Neuronal stem cell (in vitro differentiated cells): ENCODE measurements around the gene NFATC4.
A peak's percentile ranks its signal among the peaks of the same experiment; 100 is the strongest.
"Not testable (repeated sequence)": the region's sequence is repeated elsewhere in the genome, so short reads cannot be mapped to it uniquely, and the experiment has no call there.

ENCODE experiments used
- DNase-seq: peaks from one replicate; pipeline ENCODE4 v3.0.0-alpha.2; 2013; ENCODE audit warnings: low spot score
- H2AFZ ChIP-seq: one replicate; pipeline ENCODE4 v1.6.1; 2013; ENCODE audit warnings: mild to moderate bottlenecking, low read length, inconsistent platforms
- H2AK5ac ChIP-seq: 2 replicates; pipeline ENCODE4 v1.6.1; 2013; ENCODE audit warnings: low read depth, mild to moderate bottlenecking, inconsistent platforms, low read length, moderate library complexity, mixed read lengths
- H2BK120ac ChIP-seq: 2 replicates; pipeline ENCODE4 v1.6.1; 2013; ENCODE audit warnings: low read depth, mild to moderate bottlenecking, inconsistent platforms, low read length, moderate library complexity, mixed read lengths
- H2BK12ac ChIP-seq: one replicate; pipeline ENCODE4 v1.6.1; 2013; ENCODE audit warnings: low read length, inconsistent platforms
- H2BK15ac ChIP-seq: 2 replicates; pipeline ENCODE4 v1.6.1; 2013; ENCODE audit warnings: mild to moderate bottlenecking, low read length, inconsistent platforms, mixed read lengths
- H2BK5ac ChIP-seq: one replicate; pipeline ENCODE4 v1.6.1; 2013; ENCODE audit warnings: inconsistent platforms, mild to moderate bottlenecking, low read length, moderate library complexity
- H3K14ac ChIP-seq: one replicate; pipeline ENCODE4 v1.6.1; 2013; ENCODE audit warnings: low read length, inconsistent platforms
- H3K18ac ChIP-seq: 2 replicates; pipeline ENCODE4 v1.6.1; 2013; ENCODE audit warnings: low read length, inconsistent platforms
- H3K23ac ChIP-seq: 2 replicates; pipeline ENCODE4 v1.6.1; 2013; ENCODE audit warnings: low read depth, mild to moderate bottlenecking, mixed read lengths, low read length, inconsistent platforms; ENCODE audit not compliant: poor library complexity
- H3K27ac ChIP-seq: replicated peaks from 3 replicates; pipeline ENCODE4 v1.5.1; 2013; ENCODE audit warnings: low read length, inconsistent platforms
- H3K27me3 ChIP-seq, 3 experiments: 2 replicates each; pipeline ENCODE4 v1.6.1; 2013; ENCODE audit warnings: low read length in 3 of 3, mild to moderate bottlenecking in 2 of 3, inconsistent platforms in 1 of 3, low read depth in 1 of 3, mixed read lengths in 1 of 3, moderate library complexity in 1 of 3; ENCODE audit not compliant: control insufficient read depth in 3 of 3, insufficient read depth in 3 of 3
- H3K36me3 ChIP-seq, 2 donors: replicated peaks in 1 of 2; 2 replicates each; pipeline ENCODE4 v1.6.1; 2013; ENCODE audit warnings: low read length in 2 of 2; ENCODE audit not compliant: control insufficient read depth in 2 of 2, insufficient read depth in 2 of 2
- H3K4ac ChIP-seq: 2 replicates; pipeline ENCODE4 v1.6.1; 2013; ENCODE audit warnings: inconsistent platforms, mild to moderate bottlenecking, low read length, moderate library complexity
- H3K4me1 ChIP-seq, 2 donors: 1 replicate in 1 of 2; 2 replicates in 1 of 2; pipeline ENCODE4 v1.6.1; 2013; ENCODE audit warnings: low read length in 2 of 2, low read depth in 1 of 2; ENCODE audit not compliant: control insufficient read depth in 2 of 2, insufficient read depth in 1 of 2
- H3K4me2 ChIP-seq: one replicate; pipeline ENCODE4 v1.6.1; 2013; ENCODE audit warnings: mild to moderate bottlenecking, low read length, inconsistent platforms; ENCODE audit not compliant: insufficient read depth, poor library complexity, severe bottlenecking
- H3K4me3 ChIP-seq, 2 donors: 2 replicates each; pipeline ENCODE4 v1.5.1; 2013; ENCODE audit warnings: low read length in 2 of 2, mild to moderate bottlenecking in 2 of 2, inconsistent platforms in 1 of 2, moderate library complexity in 1 of 2
- H3K79me1 ChIP-seq: one replicate; pipeline ENCODE4 v1.6.1; 2013; ENCODE audit warnings: low read depth, mild to moderate bottlenecking, inconsistent platforms, low read length, moderate library complexity
- H3K9ac ChIP-seq: one replicate; pipeline ENCODE4 v1.6.1; 2013; ENCODE audit warnings: mild to moderate bottlenecking, low read depth, low read length, inconsistent platforms; ENCODE audit not compliant: poor library complexity
- H3K9me3 ChIP-seq, 2 donors: replicated peaks in 1 of 2; 2 replicates each; pipeline versions ENCODE3 to v1.6.1; 2013; ENCODE audit warnings: low read length in 2 of 2, mild to moderate bottlenecking in 2 of 2, inconsistent platforms in 1 of 2, low read depth in 1 of 2, mixed read lengths in 1 of 2, moderate library complexity in 1 of 2; ENCODE audit not compliant: control insufficient read depth in 2 of 2, insufficient read depth in 1 of 2
- H4K8ac ChIP-seq: one replicate; pipeline ENCODE4 v1.6.1; 2013; ENCODE audit warnings: low read depth, mild to moderate bottlenecking, inconsistent platforms, low read length, moderate library complexity
- H4K91ac ChIP-seq: one replicate; pipeline ENCODE4 v1.6.1; 2013; ENCODE audit warnings: low read length, low read depth, mild to moderate bottlenecking, inconsistent platforms; ENCODE audit not compliant: poor library complexity
- WGBS, 2 donors: extraction: QIAGEN DNeasy Blood & Tissue Kit; methylation state at CpG; one replicate each; pipeline ENCODE4 v1.1.7; 2013; ENCODE audit warnings: missing lambda C conversion rate in 2 of 2, mixed read lengths in 1 of 2; ENCODE audit not compliant: insufficient read length in 2 of 2, insufficient replicate concordance in 1 of 2; ENCODE audit errors: extremely low coverage in 2 of 2; 5-methylcytosine and 5-hydroxymethylcytosine counted together

The NFATC4 gene

DNA sequence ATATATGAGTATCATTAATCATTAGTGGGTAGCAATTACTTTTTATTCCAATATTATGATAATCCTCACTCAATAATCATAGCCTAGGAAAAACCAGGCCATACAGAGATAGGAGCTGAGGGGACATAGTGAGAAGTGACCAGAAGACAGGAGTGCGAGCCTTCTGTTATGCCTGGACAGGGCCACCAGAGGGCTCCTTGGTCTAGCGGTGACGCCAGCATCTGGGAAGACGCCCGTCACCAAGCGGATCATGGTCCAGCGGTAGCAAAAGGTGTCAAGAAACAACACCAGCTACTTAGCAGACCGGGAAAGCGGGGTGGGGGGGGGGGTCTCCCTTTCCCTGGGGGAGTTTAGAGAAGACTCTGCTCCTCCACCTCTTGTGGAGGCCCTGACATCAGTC lies 40.1 kb upstream of the NFATC4 start:
- H3K4me1 ChIP-seq, H3K18ac ChIP-seq, H3K23ac ChIP-seq, H2BK120ac ChIP-seq, H3K4ac ChIP-seq, H3K4me2 ChIP-seq, H3K36me3 ChIP-seq, H2BK15ac ChIP-seq, H3K27ac ChIP-seq, H2AK5ac ChIP-seq, H4K8ac ChIP-seq, H3K9ac ChIP-seq, DNase-seq, H3K4me3 ChIP-seq, H2BK5ac ChIP-seq, H3K14ac ChIP-seq, H2BK12ac ChIP-seq, H2AFZ ChIP-seq, H3K79me1 ChIP-seq, H3K9me3 ChIP-seq, H4K91ac ChIP-seq: not testable (repeated sequence)
- peaks cover 0 to 67% (median 32%) of the 10 kb centered on the region in 3 experiments for H3K27me3 ChIP-seq
- no CpG with 5 or more reads among the region's 9 CpGs for WGBS, 2 donors

DNA sequence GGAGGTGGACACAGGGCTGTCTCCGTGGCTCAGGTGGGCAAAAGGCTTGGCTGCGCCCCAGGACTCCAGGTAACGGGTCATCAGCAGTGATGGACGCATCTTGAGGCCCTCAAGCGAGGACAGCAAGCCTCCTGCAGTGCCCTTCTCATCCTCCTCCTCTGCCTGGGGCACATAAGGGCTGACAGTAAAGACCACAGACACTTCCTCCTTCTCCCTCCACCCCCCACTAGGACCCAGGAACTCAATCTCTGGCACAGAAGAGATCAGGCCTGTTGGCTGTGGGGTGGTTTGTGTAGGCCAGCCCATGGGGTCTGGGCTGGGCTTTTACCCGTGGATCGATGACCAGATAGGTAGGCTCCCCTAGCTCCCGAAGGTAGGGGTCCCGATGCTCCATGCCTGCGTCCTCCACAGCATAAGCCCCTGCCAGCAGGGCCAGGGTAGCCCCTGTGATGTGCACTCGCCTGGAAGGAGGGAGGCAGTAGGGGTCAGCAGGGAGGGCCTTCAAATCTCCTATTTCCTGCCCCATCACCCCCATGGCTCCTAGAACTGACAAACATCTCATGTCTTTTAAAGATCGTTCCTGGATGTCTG lies 38.8 kb upstream of the NFATC4 start:
- Histone ChIP-seq H3K27me3 (peaks cover 7 to 67% (median 44%) of the 10 kb centered on the region in 3 experiments), H3K27ac (no peak overlapping the region)

DNA sequence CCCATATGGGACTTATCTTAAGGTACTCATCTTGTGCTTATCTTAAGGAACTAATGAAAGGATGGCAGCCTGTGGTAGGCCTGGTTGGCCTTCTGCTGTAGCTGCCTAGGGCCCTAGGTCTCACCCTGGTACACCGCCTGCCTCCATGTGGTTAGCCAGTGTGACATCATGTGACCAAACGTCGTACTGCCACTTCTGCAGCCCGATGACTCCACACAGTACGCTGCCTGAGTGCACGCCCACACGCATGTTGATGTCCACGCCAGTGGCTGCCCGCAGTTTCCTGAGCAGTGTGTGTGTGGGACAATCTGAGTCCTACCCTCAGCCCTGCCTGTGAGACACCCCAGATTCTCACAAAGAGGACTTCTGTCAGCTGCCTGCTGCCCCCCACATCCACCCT lies 38.2 kb upstream of the NFATC4 start:
- no peaks in the 10 kb centered on the region for H3K9me3 ChIP-seq
- no peak overlapping the region for H2BK5ac ChIP-seq
- peak overlapping the region; percentile 35 for H2BK15ac ChIP-seq
- peak overlapping the region; percentile 81 for H3K23ac ChIP-seq
- no peak for DNase-seq
- no peak overlapping the region for H2BK12ac ChIP-seq
- H3K27ac ChIP-seq, result no peak overlapping the region
- WGBS, 2 donors, result no CpG with 5 or more reads among the region's 9 CpGs
- H3K4me2 ChIP-seq, result no peak overlapping the region
- H3K36me3 ChIP-seq, result no peaks in the 10 kb centered on the region
- no peaks in the 10 kb centered on the region for H3K79me1 ChIP-seq
- no peak overlapping the region for H3K18ac ChIP-seq
- no peak overlapping the region for H2BK120ac ChIP-seq
- peak overlapping the region; percentile 2 for H3K9ac ChIP-seq
- peaks cover 2 to 15% of the 10 kb centered on the region in 2 donors for H3K4me1 ChIP-seq
- H3K4me3 ChIP-seq, result peak overlapping the region in 1 of 2 donors; percentile 5
- no peak overlapping the region for H2AFZ ChIP-seq
- peak overlapping the region; percentile 19 for H4K8ac ChIP-seq
- no peak overlapping the region for H3K4ac ChIP-seq
- H3K14ac ChIP-seq, result no peak overlapping the region
- H3K27me3 ChIP-seq, result peaks cover 12 to 72% (median 50%) of the 10 kb centered on the region in 3 experiments
- H2AK5ac ChIP-seq, result peak overlapping the region; percentile 23
- no peak overlapping the region for H4K91ac ChIP-seq

More for the DNA sequence above, 38.8 kb upstream of the NFATC4 start:
- no peak overlapping the region for H4K91ac ChIP-seq
- H3K4me2 ChIP-seq, result no peak overlapping the region
- peaks cover 2 to 13% of the 10 kb centered on the region in 2 donors for H3K4me1 ChIP-seq
- no peak overlapping the region for H3K9ac ChIP-seq
- no peak overlapping the region for H2BK5ac ChIP-seq
- H3K79me1 ChIP-seq, result no peaks in the 10 kb centered on the region
- H4K8ac ChIP-seq, result no peak overlapping the region
- H3K4me3 ChIP-seq, result peak overlapping the region in 1 of 2 donors; percentile 35
- no peak for DNase-seq
- no peak overlapping the region for H2AK5ac ChIP-seq
- H3K23ac ChIP-seq, result no peak overlapping the region
- no peak overlapping the region for H3K14ac ChIP-seq
- H2BK12ac ChIP-seq, result no peak overlapping the region
- H3K9me3 ChIP-seq, result no peaks in the 10 kb centered on the region
- H2BK120ac ChIP-seq, result no peak overlapping the region
- no CpG with 5 or more reads among the region's 12 CpGs for WGBS, 2 donors
- no peak overlapping the region for H3K4ac ChIP-seq
- peak overlapping the region; percentile 5 for H2BK15ac ChIP-seq
- no peak overlapping the region for H3K18ac ChIP-seq
- no peaks in the 10 kb centered on the region for H3K36me3 ChIP-seq
- peak overlapping the region; percentile 21 for H2AFZ ChIP-seq

DNA sequence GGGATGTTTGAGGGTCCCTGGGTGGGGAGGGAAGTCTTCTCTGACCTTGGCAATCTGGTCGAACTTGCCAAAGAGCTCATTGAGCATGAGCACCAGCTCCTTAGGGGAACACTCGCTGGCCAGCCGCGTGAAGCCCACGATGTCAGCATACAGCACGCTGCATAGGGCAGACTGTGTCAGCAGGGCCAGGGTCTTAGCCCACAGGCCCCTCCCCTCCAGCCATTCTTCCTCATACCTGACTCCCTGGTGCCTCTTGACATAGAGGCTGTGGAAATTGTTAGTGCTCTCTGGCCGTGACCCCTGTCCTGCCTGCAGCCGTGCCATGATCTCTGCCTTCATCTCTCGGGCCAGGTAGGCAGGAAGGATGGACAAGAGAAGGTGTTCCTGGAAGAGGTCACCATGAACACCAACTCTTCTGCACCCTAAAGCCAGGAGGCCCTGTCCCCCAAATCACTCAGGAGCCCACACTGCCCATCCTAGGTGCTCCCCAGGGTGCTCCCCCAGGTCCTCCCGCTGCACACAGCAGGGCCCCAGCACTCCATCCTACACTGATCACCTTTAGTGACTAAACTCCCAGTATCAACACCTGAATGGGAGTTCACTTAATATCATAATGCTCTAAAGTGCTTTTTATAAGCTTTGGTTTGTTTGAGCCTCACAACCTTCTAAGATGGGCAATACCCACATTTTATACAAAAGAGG lies 36.9 kb upstream of the NFATC4 start:
- no CpG with 5 or more reads among the region's 10 CpGs for WGBS, 2 donors
- DNase-seq, result no peak
- Histone ChIP-seq H2AK5ac (no peak overlapping the region), H3K4me2 (no peak overlapping the region), H2BK120ac (no peak overlapping the region), H3K27me3 (peaks cover 17 to 75% (median 64%) of the 10 kb centered on the region in 3 experiments), H2AFZ (no peak overlapping the region), H3K4me1 (peaks cover 2 to 16% of the 10 kb centered on the region in 2 donors), H2BK5ac (no peak overlapping the region), H4K91ac (no peak overlapping the region), H4K8ac (no peak overlapping the region), H2BK12ac (no peak overlapping the region), H3K79me1 (no peaks in the 10 kb centered on the region), H3K14ac (no peak overlapping the region), H3K23ac (peak overlapping the region; percentile 92), H3K18ac (peak overlapping the region; percentile 51), H3K36me3 (no peaks in the 10 kb centered on the region), H2BK15ac (peak overlapping the region; percentile 87), H3K9me3 (no peaks in the 10 kb centered on the region), H3K27ac (no peak overlapping the region), H3K9ac (no peak overlapping the region), H3K4me3 (no peak overlapping the region), H3K4ac (no peak overlapping the region)
